NOMO-1 treated with dmso at 0.1 percent for 144 hours (cell line): Measurements from ENCODE around the gene IDI1.
"Not testable (repeated sequence)": the region's sequence is repeated elsewhere in the genome, so short reads cannot be mapped to it uniquely, and the experiment has no call there.

Source experiments
- DNase-seq: peaks from one replicate; lab custom pipeline; 2025; ENCODE audit not compliant: unreplicated experiment; lab: John Stamatoyannopoulos, UW

The IDI1 gene

DNA sequence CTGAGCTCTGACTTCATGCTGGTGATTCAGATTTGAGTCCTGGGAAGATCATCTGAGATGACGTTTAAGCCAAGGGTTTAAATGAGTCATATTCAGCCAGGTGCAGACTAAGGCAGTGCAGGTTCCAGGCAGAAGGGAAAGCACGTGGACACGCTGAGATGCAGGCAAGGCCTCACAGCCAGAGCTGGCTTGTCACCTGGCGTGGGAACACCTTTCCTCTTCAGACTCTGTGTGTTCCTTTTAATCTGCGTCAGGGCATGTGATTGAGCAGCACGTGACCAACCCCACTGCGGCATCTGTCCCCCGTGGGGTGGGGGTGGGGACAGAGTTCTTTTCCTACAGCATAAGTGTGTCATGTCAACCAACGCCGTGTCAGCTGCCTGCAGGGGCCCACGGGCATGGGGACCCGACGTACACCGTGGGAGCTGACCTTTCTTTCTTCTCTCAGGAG is 12.6 kb downstream of the IDI1 start:
- no peak for DNase-seq

DNA sequence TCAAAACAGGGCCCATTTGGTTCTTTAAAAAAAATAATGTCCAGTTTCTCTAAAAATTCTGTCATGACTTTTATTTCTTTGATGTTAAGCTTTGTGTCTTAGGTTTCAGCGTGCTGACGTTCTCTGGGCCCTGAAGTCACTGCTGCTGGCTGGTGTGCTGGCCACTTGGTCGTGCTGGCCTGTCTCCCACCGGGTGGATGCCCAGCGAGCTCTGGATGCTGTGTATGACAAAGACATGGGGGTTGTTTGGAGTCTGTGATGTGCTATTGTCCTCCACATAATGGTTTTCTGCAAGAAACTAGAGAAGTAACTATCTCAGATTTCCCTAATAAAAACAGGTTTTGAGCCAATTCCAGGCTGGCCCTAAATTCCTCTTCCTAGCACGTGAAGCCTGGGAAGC is 13.7 kb downstream of the IDI1 start:
- no peak for DNase-seq

DNA sequence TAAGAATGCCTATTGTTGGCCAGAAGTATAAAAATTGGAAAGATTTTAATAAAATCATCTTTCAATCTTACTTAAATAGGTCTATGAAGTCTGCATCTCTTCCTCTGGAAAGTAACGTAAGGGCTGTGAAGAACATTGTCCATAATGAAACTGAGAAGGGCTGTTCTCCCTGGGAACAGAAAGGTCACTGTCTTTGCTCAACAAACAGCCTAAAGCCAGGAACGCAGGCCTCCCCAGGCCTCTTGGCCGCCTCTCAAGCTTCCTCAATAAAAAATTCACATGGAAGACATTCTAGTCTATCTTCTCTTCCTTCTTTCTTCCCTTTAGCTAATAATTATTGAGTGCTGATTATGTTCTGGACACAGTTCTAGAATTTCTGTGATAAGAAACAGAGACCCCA is 14.2 kb downstream of the IDI1 start:
- DNase-seq, result no peak

- no peak for DNase-seq
These were observed 15.3 kb downstream of the IDI1 start for GRCh38 chr10:1033601-1034000.

DNA sequence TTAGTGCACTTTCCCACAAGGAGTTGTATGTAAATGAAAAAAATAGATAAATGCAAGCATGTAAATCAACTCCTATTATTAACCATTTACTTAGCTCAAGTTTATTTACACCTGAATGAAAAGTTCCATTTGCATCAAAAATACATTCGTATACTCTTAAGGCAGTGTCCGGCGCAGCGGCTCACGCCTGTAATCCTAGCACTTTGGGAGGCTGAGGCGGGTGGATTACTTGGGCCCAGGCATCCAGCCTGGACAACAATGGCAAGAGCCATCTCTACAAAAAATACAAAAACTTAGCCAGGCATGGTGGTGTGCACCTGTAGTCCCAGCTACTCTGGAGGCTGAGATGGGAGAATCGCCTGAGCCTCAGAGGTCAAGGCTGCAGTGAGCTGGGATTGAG is 19.1 kb downstream of the IDI1 start:
- no peak for DNase-seq

GRCh38 chr10:1026578-1026977 is 22.3 kb downstream of the IDI1 start:
- no peak for DNase-seq

GRCh38 chr10:1025683-1026082 is 23.2 kb downstream of the IDI1 start, which contains the start of gene IDI2:
IDI2 (minus strand) TSS chr10:1025859; CDS start chr10:1024723, 1,136 bp downstream.
- no peak for DNase-seq

- DNase-seq, result no peak
These were observed 24.8 kb downstream of the IDI1 start for GRCh38 chr10:1024103-1024502.

GRCh38 chr10:1022413-1022812 is 26.5 kb downstream of the IDI1 start:
- DNase-seq, result no peak

DNA sequence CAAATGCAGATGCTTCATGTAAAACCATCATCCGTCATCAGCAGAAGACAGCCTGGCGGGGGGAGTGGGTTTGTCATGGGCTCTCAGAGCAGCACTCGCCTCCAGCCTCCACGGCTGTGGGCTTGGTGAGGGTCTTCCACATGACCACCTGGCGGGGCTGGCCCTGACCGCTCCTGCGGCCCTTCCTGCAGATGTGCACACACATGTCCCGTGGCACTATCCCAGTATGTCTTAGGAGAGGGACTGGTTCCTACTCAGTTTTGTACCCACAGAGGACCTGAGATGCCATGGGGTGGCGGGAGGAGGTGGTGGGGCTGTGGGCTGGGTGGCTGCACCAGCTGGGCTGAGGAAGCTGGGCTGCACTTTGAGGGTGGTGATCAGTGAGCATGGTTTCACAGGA is 28.0 kb downstream of the IDI1 start:
- DNase-seq, result no peak

- no peak for DNase-seq
These were observed 28.5 kb downstream of the IDI1 start for GRCh38 chr10:1020460-1020859.

GRCh38 chr10:1019362-1019761 is 29.6 kb downstream of the IDI1 start:
- DNase-seq, result no peak

- DNase-seq, result no peak
These were observed 33.2 kb downstream of the IDI1 start for GRCh38 chr10:1015688-1016087.

DNA sequence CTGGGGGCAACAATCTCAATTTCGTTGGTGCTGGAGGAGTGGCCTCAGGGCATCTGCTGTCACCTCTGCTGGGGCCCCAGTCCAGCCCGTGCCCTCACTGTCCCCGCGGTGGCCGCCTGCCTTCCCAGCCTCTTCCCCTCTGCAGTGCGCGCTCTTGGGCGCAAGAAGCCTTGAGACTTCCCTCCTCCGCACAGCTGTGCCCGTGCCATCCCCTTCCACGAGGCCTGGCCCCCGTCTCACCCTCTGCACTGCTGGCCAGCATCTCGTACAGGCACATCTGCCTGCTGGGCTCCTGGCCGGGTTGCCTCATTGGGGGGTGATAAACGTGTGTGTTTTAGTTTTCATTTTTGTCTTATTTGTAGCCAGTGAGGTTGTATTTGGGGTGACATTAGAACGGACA is 37.2 kb downstream of the IDI1 start:
- DNase-seq, result no peak

GRCh38 chr10:1010703-1011102 is 38.2 kb downstream of the IDI1 start:
- DNase-seq, result no peak

DNA sequence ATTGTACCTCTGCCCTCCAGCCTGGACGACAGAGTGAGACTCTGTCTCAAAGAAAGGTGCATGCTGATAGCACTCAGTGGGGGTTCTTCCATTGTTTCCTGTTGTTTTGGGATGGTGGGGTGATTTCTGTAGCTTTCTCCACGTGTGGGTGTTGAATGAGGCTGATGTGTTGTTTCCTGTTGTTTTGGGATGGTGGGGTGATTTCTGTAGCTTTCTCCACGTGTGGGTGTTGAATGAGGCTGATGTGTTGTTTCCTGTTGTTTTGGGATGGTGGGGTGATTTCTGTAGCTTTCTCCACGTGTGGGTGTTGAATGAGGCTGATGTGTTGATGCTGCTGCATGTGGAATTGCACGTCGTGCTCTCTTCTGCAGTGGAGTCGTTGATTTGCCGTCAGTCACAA is 39.0 kb downstream of the IDI1 start:
- DNase-seq, result not testable (repeated sequence)

DNA sequence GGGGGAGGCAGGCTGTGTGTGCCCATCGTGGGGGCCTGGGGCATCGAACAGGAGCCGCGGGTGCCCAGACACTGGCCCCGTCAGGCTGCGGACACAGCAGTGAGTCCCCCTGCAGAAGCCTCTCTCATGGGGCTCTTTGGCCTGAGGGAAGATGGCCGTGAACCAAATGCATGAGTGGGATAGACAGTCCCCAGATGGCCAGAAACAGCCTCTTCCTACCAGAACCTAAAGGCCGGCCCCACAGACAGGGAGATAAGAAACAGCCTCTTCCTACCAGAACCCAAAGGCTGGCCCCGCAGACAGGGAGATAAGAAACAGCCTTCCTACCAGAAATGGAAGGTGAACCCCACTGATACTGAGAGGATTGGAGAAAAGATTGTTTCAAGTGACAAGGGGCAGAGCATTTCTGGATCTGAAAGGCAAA is 39.8 kb downstream of the IDI1 start:
- no peak for DNase-seq

DNA sequence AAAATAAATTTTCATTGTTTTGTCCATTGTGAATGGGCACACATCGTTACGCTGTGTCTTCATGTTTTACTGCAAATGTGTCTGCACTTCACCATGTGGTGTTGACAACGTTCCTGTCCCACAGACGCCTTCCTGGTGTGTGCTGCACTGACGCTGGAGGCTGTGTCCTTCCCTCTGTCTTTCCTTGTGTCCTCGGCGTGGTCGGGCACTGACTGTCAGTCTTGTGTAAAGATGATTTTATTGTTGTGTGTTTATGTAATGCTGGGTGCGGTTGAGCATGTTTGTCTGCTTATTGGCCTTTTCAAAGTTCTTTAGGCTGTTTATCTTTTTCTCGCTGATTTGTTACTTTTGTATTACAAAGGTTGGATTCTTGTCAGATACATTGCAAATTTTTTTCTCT is 41.3 kb downstream of the IDI1 start:
- DNase-seq, result no peak

- DNase-seq, result no peak
These were observed 42.3 kb downstream of the IDI1 start for GRCh38 chr10:1006573-1006972.

DNA sequence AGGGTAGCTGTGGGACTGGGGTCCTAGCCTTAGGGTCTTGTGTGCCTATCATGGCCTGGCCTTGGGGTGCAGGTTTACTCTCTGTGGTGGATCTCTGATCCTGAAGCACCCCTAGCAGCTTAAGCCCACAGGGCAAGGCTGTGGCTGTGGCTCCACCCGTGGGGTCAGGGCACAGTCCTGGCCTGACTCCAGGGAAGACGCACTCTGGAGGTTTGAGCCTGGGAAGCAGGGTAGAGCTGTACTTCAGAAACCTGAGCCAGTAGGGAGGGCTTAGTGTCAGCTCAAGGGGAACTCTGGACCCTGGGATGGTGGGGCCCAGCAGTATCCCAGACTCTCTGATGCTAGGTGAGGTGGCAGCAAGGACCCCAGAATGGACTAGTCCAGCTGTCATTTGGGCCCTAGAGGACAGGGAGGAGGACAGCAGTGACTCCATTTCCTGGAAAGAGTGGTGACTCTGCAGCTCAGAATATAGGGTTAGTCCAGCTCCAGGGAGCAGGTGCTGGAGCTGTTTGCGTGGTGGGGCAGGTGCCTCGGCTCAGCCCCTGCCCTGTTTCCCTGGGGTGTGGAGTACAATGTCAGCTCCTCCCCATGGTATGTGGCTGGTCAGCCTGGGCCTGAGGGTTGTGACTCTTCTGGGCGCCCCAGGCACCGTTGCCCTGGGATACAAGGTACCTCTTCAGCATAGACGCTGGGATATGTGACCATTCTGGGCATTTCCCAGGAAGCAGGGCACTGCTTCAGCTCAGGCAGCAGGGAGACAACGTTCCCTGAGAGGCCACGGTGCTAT is 44.8 kb downstream of the IDI1 start:
- DNase-seq, result no peak

DNA sequence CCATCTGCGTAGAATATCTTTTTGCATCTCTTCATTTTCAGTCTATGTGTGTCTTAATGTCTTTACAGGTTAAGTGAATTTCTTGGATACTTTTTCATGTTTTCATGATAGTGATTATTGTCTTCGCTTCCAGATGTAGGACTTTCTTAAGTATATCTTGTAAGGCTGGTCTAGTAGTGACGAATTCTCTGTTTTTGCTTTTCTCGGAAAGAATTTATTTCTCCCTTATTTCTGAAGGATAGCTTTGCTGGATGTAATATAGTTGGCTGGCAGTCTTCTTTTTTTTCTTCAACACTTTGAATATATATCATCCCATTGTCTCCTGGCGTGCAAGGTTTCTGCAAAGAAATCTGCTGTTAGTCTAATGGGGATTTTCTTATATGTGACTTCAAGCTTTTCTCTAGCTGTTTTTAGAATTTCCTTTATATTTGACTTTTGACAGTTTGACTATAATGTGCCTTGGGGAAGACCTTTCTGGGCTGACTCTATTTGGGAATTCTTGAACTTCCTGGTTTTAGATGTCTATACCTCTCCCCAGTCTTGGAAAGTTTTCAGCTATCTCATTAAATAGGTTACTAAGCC is 46.4 kb downstream of the IDI1 start:
- DNase-seq, result no peak

- DNase-seq, result no peak
These were observed 51.5 kb downstream of the IDI1 start for GRCh38 chr10:997266-998022.
